ELF-1 (cell line): ENCODE results near the gene FLT4.
A peak's percentile ranks its signal among the peaks of the same experiment; 100 is the strongest.

Experiments used
- DNase-seq: peaks from one replicate; pipeline ENCODE4 v3.0.0-alpha.2; 2016; ENCODE audit warnings: low read depth, low spot score

Gene FLT4

GRCh38 chr5:180592176-180592575 lies 57.2 kb downstream of the FLT4 start:
- no peak for DNase-seq

DNA sequence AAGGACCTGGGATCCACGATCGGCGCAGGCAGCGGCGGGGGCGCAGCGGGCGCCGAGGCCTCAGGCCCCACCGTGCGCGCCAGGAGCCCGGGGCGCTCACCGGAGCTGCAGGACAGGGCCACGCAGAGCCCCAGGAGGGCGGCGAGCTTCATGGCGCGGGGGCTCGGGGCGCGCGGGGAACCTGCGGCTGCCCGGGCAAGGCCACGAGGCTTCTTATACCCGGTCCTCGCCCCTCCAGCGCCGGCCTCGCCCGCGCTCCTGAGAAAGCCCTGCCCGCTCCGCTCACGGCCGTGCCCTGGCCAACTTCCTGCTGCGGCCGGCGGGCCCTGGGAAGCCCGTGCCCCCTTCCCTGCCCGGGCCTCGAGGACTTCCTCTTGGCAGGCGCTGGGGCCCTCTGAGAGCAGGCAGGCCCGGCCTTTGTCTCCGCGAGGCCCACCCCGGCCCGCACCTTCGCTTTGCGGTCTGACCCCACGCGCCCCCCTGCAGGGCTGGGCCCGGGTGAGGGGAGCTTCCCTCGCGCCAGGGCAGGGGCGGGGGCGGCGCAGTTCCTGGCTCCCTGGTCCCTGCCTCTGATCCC lies 58.0 kb downstream of the FLT4 start, which contains the start of gene SCGB3A1:
TSS of gene SCGB3A1 (minus strand) at position 189 of the 577 bp plus-strand sequence. CDS start at position 152, 37 bp downstream.
- no peak for DNase-seq

GRCh38 chr5:180590543-180591310 lies 58.7 kb downstream of the FLT4 start:
- peak; percentile 40 for DNase-seq

- no peak for DNase-seq
Measured at GRCh38 chr5:180589771-180590542, 59.4 kb downstream of the FLT4 start.

DNA sequence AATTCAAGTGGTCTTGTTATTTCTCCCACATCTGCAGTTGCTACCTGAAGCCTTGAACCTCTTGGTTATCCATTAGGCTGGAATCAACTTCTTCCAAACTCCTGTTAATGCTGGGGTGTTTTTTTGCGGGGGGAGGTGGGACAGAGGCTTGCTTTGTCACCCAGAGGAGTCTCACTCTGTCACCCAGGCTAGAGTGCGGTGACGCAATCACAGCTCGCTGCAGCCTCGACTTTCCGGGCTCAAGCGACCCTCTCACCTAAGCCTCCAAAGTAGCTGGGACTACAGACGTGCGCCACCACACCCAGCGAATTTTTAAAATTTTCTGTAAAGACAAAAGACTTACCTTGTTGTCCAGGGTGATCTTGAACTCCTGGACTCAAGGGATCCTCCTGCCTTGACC lies 62.5 kb downstream of the FLT4 start:
- no peak for DNase-seq

- no peak for DNase-seq
Measured at GRCh38 chr5:180586204-180586603, 63.2 kb downstream of the FLT4 start.

DNA sequence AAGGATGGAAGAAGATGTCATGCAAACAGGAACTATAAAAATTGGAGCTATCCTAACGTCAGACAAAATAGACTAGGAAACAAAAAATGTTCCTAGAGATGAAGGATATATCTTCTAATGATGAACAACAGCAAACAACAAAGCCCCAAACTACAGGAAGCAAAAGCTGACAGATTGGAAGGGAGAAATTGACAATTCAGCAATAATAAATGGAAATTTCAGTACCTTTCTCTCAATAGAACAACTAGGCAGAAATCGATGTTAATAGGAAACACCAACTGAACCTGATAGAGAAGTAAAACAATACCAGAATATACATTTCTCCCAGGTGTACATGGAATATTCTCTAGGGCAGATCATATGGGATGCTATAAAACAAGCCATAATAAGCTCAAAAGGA lies 65.7 kb downstream of the FLT4 start:
- DNase-seq: no peak

DNA sequence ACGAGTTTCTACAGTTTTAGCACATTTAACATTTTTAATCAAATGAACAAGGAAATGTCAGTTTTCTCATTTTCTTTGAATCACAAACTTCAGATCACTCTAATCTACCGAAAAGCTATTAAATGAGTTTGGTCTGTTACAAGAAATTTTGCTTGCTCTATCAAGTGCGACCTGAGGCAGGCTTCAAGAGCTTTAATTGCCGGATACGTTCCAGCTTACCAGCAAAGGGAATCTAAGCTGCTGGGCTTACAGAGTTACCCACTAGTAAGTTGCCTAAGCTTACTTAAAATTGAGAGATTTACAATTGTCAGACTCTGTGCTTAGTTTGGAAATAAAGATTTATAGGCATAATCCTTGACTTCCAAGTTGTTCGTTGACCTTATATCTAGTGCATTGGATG lies 68.7 kb downstream of the FLT4 start:
- no peak for DNase-seq

DNA sequence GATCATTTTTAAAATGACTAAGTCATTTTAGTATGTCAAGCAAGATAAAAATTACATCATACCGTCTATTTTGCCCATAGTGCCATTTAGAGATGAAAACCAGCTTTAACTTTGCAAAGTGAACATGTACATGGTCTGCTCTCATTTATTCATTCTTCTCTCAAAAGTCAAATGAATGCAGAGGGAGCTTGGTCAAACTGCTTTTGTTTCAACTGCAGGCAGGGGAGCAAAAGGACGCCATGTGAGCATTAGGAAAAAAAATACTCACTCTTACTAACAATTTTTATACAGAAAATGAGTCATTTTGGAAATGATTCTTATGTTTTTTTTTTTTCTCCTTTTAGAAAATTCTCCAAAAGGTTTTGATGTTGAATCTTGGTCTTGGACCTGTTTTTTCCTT lies 73.8 kb downstream of the FLT4 start:
- DNase-seq: no peak

DNA sequence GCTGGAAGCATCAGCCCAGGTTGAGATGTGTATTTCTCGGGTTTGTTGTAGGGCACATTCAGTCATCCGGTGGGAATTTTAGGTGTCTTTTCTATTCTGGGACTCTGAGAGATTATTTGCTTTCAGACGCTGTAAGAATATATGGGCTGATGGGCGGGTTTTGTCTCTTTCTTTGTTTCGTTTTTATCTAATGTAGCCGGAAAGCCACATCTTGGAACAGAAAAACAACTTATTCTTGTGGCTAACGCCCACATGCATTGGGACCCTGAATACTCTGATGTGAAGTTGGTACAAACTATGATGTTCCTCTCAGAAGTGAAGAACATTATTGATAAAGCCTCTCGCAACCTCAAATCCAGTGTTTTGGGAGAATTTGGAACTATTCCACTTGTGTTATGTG lies 80.5 kb downstream of the FLT4 start:
- no peak for DNase-seq

DNA sequence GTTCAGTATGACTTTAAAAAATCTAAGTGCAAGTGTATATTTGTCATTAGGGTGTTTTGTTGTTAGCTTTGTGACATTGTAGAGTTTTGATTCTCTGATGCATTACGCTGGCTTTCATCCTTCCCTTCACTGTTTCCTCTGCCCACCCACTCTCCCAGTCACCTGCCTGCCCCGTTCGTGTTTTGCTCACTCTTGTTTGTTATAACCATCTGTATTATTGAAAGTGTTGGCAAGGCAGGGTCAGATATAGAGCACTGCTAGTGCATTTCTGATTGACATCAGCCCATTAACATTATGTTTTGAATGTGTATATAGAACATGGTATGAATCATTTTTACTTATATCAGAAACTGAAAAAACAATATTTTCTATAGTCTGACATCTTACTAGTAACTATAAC lies 85.4 kb downstream of the FLT4 start:
- no peak for DNase-seq

- DNase-seq: no peak
Measured at GRCh38 chr5:180558232-180558631, 91.2 kb downstream of the FLT4 start.

GRCh38 chr5:180557217-180557809 lies 92.1 kb downstream of the FLT4 start:
- DNase-seq: no peak

GRCh38 chr5:180555168-180555921 lies 94.1 kb downstream of the FLT4 start:
- no peak for DNase-seq

- no peak for DNase-seq
Measured at GRCh38 chr5:180553530-180553929, 95.9 kb downstream of the FLT4 start.
